ENCODE results near the gene CFAP77. TPM values are rescaled to one million over a fixed set of nuclear protein-coding genes. Genes with fewer than 3 reads are reported as not detected.
"Not testable (repeated sequence)": the region's sequence is repeated elsewhere in the genome, so short reads cannot be mapped to it uniquely, and the experiment has no call there.

The CFAP77 gene
- total RNA-seq, 4 donors from 2014 or later, result 0.44 TPM; not detected in 3

DNA sequence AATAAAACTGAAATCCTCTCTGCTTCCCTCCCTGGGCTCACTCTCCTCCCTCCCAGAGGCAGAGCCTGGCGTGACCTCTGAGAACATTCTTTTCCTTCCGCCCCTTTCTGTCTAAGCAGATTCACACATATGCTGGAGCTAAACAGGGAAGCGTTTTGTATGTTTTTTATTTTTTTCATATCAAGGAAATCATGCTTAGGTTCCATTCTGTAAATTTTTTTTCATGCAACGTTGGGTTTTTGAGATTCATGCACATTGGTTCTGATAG lies 152.2 kb downstream of the CFAP77 start:
- 55 to 65% methylated on average over 4 of the region's 4 CpGs for WGBS, 2 donors
- intact Hi-C loops (cut with DNase I), result no loop called here
- no peak for DNase-seq

DNA sequence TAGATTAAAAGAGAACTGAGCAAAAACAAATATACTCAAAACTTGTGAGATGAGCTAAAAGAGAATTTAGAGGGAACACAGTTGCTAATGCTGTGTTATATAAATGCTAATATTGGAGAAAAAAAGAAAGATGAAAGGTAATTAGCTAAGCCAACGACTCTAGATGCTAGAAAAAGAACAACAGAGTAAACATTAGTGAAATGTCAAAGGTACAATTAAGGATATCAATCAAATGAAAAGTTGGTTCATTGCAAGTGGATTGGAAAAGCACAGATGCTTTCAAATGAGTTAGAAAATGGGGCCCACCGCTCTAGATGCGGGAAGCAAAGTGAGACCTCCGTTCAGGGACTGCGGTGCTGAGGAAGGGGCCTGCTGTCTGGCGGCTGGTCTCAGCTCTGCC lies 154.5 kb downstream of the CFAP77 start:
- H3K9me3 ChIP-seq, result no peaks in the 10 kb centered on the region
- no peaks in the 10 kb centered on the region for H3K27me3 ChIP-seq
- H3K4me1 ChIP-seq, result peaks cover 0 to 12% of the 10 kb centered on the region in 2 donors
- H3K36me3 ChIP-seq, result no peaks in the 10 kb centered on the region
- no peak for DNase-seq
- H3K4me3 ChIP-seq (replicated peaks in 1 of 3), result no peak overlapping the region
- TF ChIP-seq POLR2A (IDR thresholded peaks at IDR 0.05), result no peak
- TF ChIP-seq, protein P1, sequence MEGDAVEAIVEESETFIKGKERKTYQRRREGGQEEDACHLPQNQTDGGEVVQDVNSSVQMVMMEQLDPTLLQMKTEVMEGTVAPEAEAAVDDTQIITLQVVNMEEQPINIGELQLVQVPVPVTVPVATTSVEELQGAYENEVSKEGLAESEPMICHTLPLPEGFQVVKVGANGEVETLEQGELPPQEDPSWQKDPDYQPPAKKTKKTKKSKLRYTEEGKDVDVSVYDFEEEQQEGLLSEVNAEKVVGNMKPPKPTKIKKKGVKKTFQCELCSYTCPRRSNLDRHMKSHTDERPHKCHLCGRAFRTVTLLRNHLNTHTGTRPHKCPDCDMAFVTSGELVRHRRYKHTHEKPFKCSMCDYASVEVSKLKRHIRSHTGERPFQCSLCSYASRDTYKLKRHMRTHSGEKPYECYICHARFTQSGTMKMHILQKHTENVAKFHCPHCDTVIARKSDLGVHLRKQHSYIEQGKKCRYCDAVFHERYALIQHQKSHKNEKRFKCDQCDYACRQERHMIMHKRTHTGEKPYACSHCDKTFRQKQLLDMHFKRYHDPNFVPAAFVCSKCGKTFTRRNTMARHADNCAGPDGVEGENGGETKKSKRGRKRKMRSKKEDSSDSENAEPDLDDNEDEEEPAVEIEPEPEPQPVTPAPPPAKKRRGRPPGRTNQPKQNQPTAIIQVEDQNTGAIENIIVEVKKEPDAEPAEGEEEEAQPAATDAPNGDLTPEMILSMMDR (IDR thresholded peaks at IDR 0.05), result no peak
- 77 to 83% methylated on average over 6 of the region's 6 CpGs for WGBS, 2 donors
- intact Hi-C loops (cut with DNase I), result no loop called here
- no peak overlapping the region for H3K27ac ChIP-seq

More for the DNA sequence above, 152.2 kb downstream of the CFAP77 start:
- no peaks in the 10 kb centered on the region for H3K36me3 ChIP-seq
- TF ChIP-seq, protein P1 (IDR thresholded peaks at IDR 0.05), result no peak
- TF ChIP-seq POLR2A (IDR thresholded peaks at IDR 0.05), result no peak
- H3K9me3 ChIP-seq, result no peaks in the 10 kb centered on the region
- H3K27ac ChIP-seq, result no peak overlapping the region
- no peaks in the 10 kb centered on the region for H3K27me3 ChIP-seq
- H3K4me1 ChIP-seq, result peaks cover 0 to 12% of the 10 kb centered on the region in 2 donors
- H3K4me3 ChIP-seq (replicated peaks in 1 of 3), result no peak overlapping the region

DNA sequence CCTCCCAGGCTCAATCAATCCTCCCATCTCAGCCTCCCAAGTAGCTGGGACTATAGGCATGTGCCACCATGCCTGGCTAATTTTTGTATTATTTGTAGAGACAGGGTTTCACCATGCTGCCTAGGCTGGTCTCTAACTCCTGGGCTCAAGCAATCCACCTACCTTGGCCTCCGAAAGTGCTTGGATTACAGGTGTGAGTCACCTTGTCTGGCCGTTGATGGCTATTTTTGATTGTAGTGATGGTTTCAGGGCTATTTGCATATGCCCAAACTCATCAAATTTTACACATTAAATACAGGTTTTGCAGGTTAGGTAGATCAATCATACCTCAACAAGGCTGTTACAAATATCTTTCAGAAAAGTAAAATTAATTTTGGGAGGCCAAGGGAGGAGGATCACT lies 158.8 kb downstream of the CFAP77 start:
- H3K4me1 ChIP-seq; H3K27ac ChIP-seq; intact Hi-C loops (cut with DNase I); H3K4me3 ChIP-seq (replicated peaks in 1 of 3); H3K36me3 ChIP-seq; DNase-seq; H3K27me3 ChIP-seq; H3K9me3 ChIP-seq: not testable (repeated sequence)
- 80 to 86% methylated on average over 2 of the region's 2 CpGs for WGBS, 2 donors

DNA sequence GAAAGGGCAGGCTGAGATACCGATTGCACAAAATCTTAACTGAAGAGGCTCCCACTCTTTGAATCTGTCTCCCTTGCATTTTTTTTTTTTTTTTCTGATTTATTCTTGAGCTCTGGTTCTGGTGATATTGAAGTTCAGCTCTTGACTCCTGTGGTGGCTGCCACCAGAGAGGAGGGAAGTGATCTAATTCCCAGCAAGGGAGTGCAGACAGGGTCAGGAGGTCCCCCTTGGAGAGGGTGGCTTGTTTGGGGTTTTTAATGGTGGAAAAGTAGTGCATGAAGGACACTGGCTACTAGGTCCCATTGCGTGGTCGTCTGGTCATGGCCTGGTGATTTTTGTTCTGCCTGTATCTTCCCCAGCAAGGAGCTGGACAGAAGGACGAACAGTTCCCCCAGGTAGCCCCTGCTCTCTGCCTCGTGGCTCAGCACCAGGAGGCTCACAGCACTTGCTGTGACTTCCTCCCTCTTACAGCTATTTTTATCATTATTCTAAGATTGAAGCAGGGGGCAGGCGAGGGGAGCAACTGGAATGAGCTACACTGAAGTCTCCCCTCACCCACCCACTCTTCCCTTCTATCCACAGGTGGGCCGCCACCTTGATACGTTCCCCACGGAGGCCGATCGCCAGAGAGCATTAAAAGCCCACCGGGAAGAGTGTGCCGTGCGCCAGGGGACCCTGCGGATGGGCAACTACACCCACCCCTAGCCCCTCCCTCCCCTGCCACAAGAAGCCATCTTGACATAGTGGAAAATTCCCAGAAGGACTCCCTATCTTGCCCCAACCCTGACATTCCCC lies 162.0 kb downstream of the CFAP77 start:
- intact Hi-C loops (cut with DNase I), result no loop called here

DNA sequence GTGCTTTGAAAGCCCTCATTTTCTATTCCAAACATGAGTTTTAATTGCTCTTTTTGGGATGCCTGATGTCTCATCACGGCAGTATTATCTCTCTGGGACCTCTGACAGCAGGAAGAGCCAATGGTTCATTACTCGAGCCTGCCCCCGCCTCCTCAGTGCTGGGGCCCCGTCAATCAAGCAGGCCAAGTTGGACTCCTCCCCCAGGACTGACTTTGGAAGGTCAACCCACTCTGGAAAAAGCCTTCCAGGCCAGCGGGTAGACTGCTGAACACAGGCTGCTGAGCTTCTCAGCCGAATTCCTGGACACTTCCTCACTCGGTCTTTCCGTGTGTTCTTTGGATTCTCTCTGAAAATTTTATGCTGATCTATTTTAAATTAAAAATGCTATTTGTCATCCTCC lies 162.9 kb downstream of the CFAP77 start:
- Histone ChIP-seq H3K36me3 (no peaks in the 10 kb centered on the region), H3K27ac (no peak overlapping the region), H3K4me1 (no peaks in the 10 kb centered on the region), H3K27me3 (no peaks in the 10 kb centered on the region), H3K9me3 (no peaks in the 10 kb centered on the region), H3K4me3 (replicated peaks in 1 of 3) (no peak overlapping the region)
- WGBS, 2 donors, result 47 to 49% methylated on average over 8 of the region's 8 CpGs
- TF ChIP-seq POLR2A (IDR thresholded peaks at IDR 0.05), result no peak
- TF ChIP-seq, protein P1 (IDR thresholded peaks at IDR 0.05), result no peak
- DNase-seq, result no peak
- intact Hi-C loops (cut with DNase I), result no loop called here

More for the DNA sequence above, 162.0 kb downstream of the CFAP77 start:
- 75 to 76% methylated on average over 11 to 15 of the region's 15 CpGs for WGBS, 2 donors
- H3K9me3 ChIP-seq, result no peaks in the 10 kb centered on the region
- no peak for DNase-seq
- no peak for TF ChIP-seq POLR2A (IDR thresholded peaks at IDR 0.05)
- TF ChIP-seq, protein P1 (IDR thresholded peaks at IDR 0.05), result no peak
- no peak overlapping the region for H3K27ac ChIP-seq
- H3K4me3 ChIP-seq (replicated peaks in 1 of 3), result no peak overlapping the region
- no peaks in the 10 kb centered on the region for H3K27me3 ChIP-seq
- no peaks in the 10 kb centered on the region for H3K36me3 ChIP-seq
- H3K4me1 ChIP-seq, result no peaks in the 10 kb centered on the region
